ENCODE measurements around the gene PNPLA5.

- TF ChIP-seq, protein P1, sequence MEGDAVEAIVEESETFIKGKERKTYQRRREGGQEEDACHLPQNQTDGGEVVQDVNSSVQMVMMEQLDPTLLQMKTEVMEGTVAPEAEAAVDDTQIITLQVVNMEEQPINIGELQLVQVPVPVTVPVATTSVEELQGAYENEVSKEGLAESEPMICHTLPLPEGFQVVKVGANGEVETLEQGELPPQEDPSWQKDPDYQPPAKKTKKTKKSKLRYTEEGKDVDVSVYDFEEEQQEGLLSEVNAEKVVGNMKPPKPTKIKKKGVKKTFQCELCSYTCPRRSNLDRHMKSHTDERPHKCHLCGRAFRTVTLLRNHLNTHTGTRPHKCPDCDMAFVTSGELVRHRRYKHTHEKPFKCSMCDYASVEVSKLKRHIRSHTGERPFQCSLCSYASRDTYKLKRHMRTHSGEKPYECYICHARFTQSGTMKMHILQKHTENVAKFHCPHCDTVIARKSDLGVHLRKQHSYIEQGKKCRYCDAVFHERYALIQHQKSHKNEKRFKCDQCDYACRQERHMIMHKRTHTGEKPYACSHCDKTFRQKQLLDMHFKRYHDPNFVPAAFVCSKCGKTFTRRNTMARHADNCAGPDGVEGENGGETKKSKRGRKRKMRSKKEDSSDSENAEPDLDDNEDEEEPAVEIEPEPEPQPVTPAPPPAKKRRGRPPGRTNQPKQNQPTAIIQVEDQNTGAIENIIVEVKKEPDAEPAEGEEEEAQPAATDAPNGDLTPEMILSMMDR (IDR thresholded peaks at IDR 0.05; ENCODE audit: borderline replicate concordance, extremely low read depth, low read length, poor library complexity, severe bottlenecking), result no peak
- no peak for TF ChIP-seq EZH2 (IDR thresholded peaks at IDR 0.05; ENCODE audit: borderline replicate concordance, low read depth, low read length, severe bottlenecking)
These were observed 29.5 kb downstream of the PNPLA5 start, which contains the start of gene SULT4A1 for GRCh38 chr22:43862074-43862881.
